ENCODE data around the gene ASMT.
"Not testable (repeated sequence)": the region's sequence is repeated elsewhere in the genome, so short reads cannot be mapped to it uniquely, and the experiment has no call there.

The ASMT gene

DNA sequence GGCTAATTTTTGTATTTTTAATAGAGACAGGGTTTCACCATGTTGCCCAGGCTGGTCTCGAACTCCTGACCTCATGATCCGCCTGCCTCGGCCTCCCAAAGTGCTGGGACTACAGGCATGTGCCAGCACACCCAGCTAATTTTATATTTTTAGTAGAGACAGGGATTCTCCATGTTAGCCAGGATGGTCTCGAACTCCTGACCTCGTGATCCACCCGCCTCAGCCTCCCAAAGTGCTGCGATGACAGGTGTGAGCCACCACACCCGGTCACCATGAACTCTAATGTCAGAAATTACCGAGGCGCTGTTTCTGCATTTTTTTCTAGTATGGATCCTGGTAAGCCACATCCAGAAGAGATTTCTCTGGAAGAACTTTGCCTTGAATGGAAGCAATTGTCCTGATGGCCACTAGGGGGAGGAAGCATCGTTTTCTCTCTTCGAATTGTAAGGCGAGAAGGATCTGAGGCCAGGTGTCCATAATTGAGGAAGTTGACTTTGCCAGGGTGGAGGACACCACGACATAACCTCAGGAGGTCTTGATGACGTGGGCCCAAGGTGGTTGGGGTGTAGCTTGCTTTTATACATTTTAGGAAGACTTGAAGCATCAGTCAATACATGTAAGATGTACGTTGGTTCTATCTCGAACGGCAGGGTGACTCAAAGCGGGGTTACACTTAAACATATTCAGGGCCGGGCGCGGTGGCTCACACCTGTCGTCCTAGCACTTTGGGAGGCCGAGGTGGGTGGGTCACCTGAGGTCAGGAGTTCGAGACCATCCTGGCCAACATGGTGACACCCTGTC lies 37.4 kb downstream of the ASMT start:
- DNase-seq, result peak; percentile 12

- no peak for DNase-seq
Observed at GRCh38 chrX:1656379-1656778, 41.5 kb downstream of the ASMT start.

- DNase-seq, result peak; percentile 24
Observed at GRCh38 chrX:1657367-1658070, 42.7 kb downstream of the ASMT start.

DNA sequence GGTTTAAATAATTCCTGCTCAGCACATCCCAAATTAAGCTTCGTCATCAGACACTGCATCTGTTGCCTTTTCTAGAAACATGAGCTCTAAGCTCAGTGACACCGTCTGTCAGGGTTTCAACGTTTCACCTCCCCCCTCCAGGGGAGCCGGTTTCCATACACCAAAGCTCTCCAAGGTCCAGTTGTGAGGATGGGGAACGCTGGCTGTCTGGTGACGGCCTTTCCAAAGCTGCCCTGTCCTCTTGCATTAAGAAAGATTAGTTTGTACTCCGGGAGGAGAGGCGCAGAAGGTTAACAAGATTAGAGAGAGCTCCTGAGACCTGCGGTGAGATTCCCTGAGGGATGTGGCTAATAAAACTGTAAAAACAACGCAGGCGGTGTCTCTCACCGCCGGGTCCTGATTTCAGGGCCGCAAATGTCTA lies 43.2 kb downstream of the ASMT start:
- DNase-seq, result no peak

DNA sequence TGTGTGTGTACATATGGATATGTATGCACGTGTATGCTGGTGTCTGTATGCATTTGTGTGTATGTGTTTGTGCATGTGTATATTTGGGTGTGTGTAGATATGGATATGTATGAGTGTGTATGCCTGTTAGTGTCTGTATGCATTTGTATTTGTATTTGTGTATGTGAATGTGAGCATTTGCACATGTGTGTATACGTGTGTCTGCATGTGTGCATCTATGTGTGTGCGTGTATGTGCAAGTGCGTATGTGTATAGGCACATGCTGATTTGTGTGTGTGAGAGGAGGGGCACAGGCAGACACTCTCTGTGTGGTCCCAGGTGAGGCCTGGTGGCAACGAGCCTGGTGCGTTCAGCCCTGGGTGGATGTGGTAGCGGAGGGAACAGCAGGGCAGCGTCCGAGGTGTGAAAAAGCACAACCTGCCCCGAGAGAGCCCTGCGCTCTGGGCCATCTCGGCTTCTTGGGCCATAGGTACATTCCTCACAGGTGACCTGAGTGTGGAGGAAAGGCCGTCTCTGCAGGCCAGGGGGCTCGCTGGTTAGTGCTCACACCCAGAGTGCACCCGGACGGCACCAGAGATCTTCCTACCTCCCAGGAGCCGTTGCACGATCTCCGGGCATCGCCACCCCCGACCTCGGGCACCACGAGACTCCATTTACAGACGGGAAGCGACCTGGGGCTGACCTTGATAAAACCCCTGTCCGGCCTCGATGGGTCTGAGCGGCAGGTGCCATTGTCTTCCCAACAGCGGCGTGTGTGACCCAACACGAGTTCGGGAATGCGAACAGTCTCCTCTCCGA lies 45.0 kb downstream of the ASMT start:
- DNase-seq, result no peak

DNA sequence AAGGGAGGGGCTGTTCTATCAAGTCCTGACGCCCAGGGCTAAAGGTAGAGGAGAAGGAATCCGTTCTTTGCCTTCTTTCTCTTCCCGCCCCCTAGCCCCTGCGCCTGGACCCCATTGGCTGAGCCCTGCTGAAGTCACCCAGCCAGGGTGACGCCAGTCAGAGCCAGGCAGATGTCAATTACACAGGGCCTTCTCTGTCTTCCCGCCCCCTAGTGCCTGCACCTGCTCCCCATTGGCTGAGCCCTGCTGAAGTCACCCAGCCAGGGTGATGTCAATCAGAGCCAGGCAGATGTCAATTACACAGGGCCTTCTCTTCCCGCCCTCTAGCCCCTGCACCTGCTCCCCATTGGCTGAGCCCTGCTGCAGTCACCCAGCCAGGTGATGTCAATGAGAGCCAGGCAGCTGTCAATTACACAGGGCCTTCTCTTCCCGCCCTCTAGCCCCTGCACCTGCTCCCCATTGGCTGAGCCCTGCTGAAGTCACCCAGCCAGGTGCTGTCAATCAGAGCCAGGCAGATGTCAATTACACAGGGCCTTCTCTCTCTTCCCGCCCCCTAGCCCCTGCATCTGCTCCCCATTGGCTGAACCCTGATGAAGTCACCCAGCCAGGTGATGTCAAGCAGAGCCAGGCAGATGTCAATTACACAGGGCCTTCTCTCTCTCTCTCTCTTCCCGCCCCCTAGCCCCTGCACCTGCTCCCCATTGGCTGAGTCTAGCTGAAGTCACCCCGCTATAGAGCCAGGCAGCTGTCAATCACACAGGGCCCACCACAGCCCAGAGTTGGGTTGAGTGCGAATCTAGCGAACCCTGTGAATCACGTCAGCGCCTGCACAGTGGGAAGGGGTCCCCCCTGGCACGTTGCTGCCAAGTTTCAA lies 46.4 kb downstream of the ASMT start:
- DNase-seq, result no peak

DNA sequence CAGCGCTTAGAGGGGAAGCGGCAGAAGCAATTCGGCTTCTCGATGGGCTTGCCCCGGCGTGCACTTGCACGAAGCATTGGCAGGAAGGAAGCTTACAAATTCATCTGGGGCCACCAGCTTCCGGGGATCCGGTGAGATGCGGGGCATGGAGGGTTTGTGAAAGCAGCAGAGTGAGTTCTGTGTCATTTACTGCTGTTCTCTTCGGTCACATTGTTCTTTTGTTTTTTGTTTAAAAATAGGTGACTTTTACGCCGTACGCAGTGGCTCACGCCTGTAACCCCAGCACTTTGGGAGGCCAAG lies 47.0 kb downstream of the ASMT start:
- no peak for DNase-seq

DNA sequence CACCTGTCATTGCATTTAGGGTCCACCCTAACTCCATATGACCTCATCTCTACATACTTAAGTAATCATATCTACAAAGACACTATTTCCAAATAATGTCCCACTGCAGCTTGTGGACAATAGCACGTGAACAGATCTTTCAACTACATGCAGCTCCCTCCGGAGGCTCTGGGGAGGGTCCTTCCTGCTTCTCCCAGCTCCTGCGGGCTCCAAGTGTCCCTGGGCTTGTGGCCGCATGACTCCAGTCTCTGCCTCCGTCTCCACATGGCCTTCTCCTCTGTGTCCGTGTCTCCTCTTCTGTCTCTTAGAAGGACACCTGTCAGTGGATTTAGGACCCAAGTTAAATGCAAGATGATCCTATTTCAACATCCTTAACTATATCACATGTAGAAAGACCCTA lies 52.7 kb downstream of the ASMT start:
- DNase-seq, result no peak

GRCh38 chrX:1673337-1673736 lies 58.5 kb downstream of the ASMT start:
- DNase-seq, result peak; percentile 8

DNA sequence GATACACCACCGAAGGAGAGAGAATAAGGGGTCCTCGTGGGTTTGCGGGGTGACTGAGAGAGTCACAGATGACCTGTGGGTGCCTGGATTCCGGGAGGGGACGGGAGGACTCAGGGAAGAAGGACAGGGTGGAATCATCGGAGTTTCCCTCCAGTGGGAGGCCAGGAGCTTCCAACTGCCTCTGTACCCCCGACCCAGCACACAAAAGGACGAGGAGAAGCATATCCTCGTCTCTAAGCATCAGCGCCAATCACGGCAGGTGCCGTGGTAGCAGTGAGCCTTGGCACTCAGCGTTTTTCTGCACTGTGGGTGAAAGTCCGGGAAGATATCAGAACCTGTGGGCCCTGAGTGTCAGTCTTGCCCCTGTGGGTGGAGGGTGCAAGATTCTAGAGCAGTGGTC lies 62.0 kb downstream of the ASMT start:
- no peak for DNase-seq

GRCh38 chrX:1679238-1679637 lies 64.4 kb downstream of the ASMT start:
- peak; percentile 2 for DNase-seq

DNA sequence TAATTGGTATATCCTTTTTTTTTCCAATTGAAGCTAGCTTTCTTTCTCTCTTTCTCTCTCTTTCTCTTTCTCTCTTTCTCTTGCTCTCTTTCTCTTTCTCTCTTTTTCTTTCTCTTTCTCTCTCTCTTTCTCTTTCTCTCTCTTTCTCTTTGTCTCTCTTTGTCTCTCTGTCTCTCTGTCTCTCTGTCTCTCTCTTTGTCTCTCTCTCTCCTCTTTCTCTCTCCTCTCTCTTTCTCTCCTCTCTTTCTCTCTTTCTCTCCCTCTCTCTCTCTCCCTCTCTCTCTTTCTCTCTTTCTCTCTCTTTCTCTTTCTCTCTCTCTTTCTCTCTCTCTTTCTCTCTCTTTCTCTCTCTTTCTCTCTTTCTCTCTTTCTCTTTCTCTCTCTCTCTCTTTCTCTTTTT lies 66.6 kb downstream of the ASMT start:
- no peak for DNase-seq

- DNase-seq, result not testable (repeated sequence)
Observed at GRCh38 chrX:1681856-1682255, 67.0 kb downstream of the ASMT start.

GRCh38 chrX:1682501-1682900 lies 67.6 kb downstream of the ASMT start:
- not testable (repeated sequence) for DNase-seq

DNA sequence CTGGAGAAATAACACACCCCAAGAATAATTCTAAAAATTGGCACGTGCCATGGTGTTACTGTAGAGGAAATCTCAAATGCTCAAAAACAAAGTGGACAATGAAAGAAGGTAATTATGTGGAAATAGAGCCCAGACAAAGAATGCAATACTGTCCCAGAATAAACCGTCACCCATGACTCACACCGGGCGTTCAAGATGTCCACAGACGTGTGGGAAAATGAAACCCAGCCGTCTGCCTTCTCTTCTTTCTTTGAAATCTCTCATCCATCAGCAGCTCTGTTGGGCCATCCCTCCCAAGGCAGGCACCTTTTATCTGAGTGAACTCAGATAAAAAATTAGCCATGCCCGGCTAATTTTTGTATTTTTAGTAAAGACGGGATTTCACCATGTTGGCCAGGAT lies 70.0 kb downstream of the ASMT start:
- DNase-seq, result not testable (repeated sequence)

DNA sequence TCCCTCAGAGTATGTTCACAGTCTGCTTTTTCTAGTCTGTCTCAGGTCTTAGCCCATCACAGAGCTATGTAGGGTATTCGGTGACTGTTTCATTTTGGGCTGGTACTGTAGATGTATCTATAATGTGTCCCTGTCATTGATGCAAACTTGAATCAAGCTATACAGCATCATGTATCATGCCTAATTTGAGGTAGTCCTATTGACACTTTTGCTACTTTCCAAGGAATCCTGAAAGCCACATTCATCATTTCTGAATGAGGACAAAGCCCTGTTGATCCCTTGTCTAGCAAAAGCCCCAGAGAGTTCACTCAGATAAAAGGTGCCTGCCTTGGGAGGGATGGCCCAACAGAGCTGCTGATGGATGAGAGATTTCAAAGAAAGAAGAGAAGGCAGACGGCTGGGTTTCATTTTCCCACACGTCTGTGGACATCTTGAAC lies 70.6 kb downstream of the ASMT start:
- not testable (repeated sequence) for DNase-seq

GRCh38 chrX:1686642-1687041 lies 71.8 kb downstream of the ASMT start:
- no peak for DNase-seq
